Body of pancreas (tissue), 4 donors: ENCODE measurements around the gene AHSP. TPM values are rescaled to one million over a fixed set of nuclear protein-coding genes. Genes with fewer than 3 reads are reported as not detected.

Source experiments
- ATAC-seq: fragments of 150-250 bp; one replicate; pipeline ENCODE4 v1.9.1; 2016
- DNase-seq, 4 donors: peaks; one replicate each; pipeline ENCODE4 v3.0.0-alpha.2; 2019
- H3K27ac ChIP-seq, 4 donors: fragments of 200-600 bp; sonication (generic); 1 replicate in 3 of 4; 2 replicates in 1 of 4; pipeline versions ENCODE4 v1.5.1 to v1.6.1; 2016 to 2019; ENCODE audit warnings: mild to moderate bottlenecking in 1 of 4, mixed read lengths in 1 of 4, moderate library complexity in 1 of 4
- H3K27me3 ChIP-seq, 2 donors: fragments of 200-600 bp; sonication (generic); one replicate each; pipeline ENCODE4 v1.6.0; 2016; ENCODE audit warnings: mild to moderate bottlenecking in 1 of 2
- H3K36me3 ChIP-seq, 2 donors: fragments of 200-600 bp; sonication (generic); replicated peaks in 1 of 2; 2 replicates each; pipeline ENCODE4 v1.5.1; 2016; ENCODE audit warnings: low read depth in 2 of 2; ENCODE audit not compliant: insufficient read depth in 1 of 2
- H3K4me1 ChIP-seq: fragments of 200-600 bp; sonication (generic); one replicate; pipeline ENCODE4 v1.6.0; 2016
- H3K4me3 ChIP-seq, 2 donors: fragments of 200-600 bp; sonication (generic); 1 replicate in 1 of 2; 2 replicates in 1 of 2; pipeline ENCODE4 v1.5.1; 2016 to 2019
- H3K9me3 ChIP-seq, 3 donors: fragments of 200-600 bp; sonication (generic); 1 replicate in 2 of 3; 2 replicates in 1 of 3; pipeline ENCODE4 v1.5.1; 2016
- POLR2A ChIP-seq, 3 donors: fragments of 450-650 bp; IDR thresholded peaks; one replicate each; pipeline ENCODE4 v1.6.1; 2016; ENCODE audit warnings: antibody characterized with exemption in 3 of 3, mild to moderate bottlenecking in 2 of 3
- WGBS, 2 donors: methylation state at CpG; one replicate each; pipeline ENCODE4 v1.1.5; 2017; 5-methylcytosine and 5-hydroxymethylcytosine counted together
- intact Hi-C: fragments of 100-400 bp; cut with DNase I; formaldehyde crosslinking; loops from one replicate; pipeline ENCODE4 v1.15.1; 2023
- total RNA-seq, 2 donors: library from RNA; depleted of rRNA; stranded (reverse); fragments of >200 nt; gene quantifications; one replicate each; pipeline ENCODE4 v1.1.0, GENCODE V29; 2016
- TF ChIP-seq, protein P1 (sequence below), 7 experiments: fragments of 450-650 bp in 4 of 7; fragments of 200-600 bp in 3 of 7; sonication (generic) in 3 of 7; IDR thresholded peaks; one replicate each; pipeline ENCODE4 v1.5.1; 2016 to 2019; ENCODE audit warnings: antibody characterized with exemption in 7 of 7

The AHSP gene
- total RNA-seq, 2 donors from 2014 or later = not detected

DNA sequence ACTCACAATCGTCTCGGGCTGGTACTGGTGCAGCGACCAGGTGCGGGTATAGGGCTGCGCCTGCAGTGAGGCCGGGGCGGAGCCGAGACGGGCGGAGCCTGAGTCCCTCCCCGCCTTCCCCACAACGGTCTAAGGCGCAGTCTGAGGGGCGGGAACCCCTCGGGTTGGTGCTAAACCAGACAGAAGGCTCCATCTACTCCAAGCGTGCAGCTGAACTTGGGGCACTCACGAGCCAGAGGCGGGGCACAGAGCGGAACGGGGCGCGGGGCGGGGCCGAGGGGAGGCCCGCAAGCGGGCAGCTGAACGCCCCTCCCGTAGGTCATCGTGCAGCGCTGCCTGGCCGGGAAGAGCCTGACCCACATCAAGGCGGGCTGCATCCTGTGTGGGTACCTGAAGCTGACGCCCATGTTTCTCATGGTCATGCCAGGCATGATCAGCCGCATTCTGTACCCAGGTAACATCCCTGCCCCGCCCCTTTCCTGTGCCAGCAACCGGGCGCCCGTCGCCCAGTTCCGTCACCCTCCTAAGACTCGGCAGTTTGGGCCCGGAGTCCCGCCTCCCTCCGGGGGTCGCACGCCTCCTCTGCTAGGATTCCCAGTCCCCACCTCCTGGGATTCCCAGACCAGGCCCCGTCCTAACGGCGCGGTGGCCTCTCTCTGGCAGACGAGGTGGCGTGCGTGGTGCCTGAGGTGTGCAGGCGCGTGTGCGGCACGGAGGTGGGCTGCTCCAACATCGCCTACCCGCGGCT lies 39.8 kb upstream of the AHSP start:
- Histone ChIP-seq H3K27me3 (no peaks in the 10 kb centered on the region), H3K4me1 (peaks cover 28% of the 10 kb centered on the region), H3K27ac (peak overlapping the region in 1 of 4 donors; percentile 34), H3K36me3 (peaks cover 2 to 3% of the 10 kb centered on the region in 2 donors), H3K4me3 (peak overlapping the region in 1 of 2 donors; percentile 58), H3K9me3 (no peaks in the 10 kb centered on the region)
- 1% methylated on average over 57 of the region's 60 CpGs; no CpG with 5 or more reads in 1 of the 2 donors for WGBS, 2 donors
- DNase-seq = peak; percentile 55 to 73 (median 66)
- intact Hi-C loops = no loop called here
- TF ChIP-seq POLR2A (IDR thresholded peaks at IDR 0.05) = no peak
- TF ChIP-seq, protein P1, sequence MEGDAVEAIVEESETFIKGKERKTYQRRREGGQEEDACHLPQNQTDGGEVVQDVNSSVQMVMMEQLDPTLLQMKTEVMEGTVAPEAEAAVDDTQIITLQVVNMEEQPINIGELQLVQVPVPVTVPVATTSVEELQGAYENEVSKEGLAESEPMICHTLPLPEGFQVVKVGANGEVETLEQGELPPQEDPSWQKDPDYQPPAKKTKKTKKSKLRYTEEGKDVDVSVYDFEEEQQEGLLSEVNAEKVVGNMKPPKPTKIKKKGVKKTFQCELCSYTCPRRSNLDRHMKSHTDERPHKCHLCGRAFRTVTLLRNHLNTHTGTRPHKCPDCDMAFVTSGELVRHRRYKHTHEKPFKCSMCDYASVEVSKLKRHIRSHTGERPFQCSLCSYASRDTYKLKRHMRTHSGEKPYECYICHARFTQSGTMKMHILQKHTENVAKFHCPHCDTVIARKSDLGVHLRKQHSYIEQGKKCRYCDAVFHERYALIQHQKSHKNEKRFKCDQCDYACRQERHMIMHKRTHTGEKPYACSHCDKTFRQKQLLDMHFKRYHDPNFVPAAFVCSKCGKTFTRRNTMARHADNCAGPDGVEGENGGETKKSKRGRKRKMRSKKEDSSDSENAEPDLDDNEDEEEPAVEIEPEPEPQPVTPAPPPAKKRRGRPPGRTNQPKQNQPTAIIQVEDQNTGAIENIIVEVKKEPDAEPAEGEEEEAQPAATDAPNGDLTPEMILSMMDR (IDR thresholded peaks at IDR 0.05) = no peak
- peak; percentile 76 for ATAC-seq

DNA sequence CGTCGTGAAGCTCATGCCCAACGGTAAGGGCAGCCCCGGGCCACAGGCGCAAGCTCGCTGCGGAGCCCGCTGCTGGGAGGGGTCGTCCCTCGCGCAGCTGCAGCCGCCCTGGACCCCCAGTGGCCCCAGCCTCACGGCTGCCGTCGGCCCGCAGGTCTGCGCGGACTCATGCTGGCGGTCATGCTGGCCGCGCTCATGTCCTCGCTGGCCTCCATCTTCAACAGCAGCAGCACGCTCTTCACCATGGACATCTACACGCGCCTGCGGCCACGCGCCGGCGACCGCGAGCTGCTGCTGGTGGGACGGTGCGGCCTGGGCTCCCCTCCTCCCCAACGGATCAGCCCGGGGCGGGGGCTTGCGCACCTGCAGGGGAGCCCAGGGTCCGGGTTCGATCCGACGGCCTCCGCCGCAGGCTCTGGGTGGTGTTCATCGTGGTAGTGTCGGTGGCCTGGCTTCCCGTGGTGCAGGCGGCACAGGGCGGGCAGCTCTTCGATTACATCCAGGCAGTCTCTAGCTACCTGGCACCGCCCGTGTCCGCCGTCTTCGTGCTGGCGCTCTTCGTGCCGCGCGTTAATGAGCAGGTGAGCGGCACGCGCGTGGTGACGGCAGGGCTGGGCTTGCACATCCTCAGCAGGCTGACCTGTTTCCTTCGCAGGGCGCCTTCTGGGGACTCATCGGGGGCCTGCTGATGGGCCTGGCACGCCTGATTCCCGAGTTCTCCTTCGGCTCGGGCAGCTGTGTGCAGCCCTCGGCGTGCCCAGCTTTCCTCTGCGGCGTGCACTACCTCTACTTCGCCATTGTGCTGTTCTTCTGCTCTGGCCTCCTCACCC lies 39.0 kb upstream of the AHSP start:
- TF ChIP-seq, protein P1 (IDR thresholded peaks at IDR 0.05) = no peak
- TF ChIP-seq POLR2A (IDR thresholded peaks at IDR 0.05) = no peak
- intact Hi-C loops = no loop called here
- peaks cover 4 to 5% of the 10 kb centered on the region in 2 donors for H3K36me3 ChIP-seq
- 36 to 79% methylated on average over 12 to 74 of the region's 77 CpGs for WGBS, 2 donors
- H3K4me3 ChIP-seq = no peak overlapping the region
- DNase-seq (peak in 1 of 4 donors; percentile 25), ATAC-seq (no peak)
- peaks cover 28% of the 10 kb centered on the region for H3K4me1 ChIP-seq
- H3K27me3 ChIP-seq = no peaks in the 10 kb centered on the region
- H3K9me3 ChIP-seq = no peaks in the 10 kb centered on the region
- no peak overlapping the region for H3K27ac ChIP-seq

DNA sequence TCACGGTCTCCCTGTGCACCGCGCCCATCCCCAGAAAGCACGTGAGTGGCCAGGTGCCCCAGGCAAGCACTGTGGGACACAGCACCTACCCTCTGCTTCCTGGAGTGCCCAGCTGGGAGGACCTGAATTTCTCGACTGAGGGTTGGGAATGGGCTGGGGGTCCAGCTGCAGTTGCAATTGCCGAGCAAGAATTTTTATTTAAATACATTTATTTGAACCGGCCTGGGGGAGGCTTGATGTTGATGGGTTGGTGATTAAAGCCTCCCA lies 38.5 kb upstream of the AHSP start:
- no peak overlapping the region for H3K4me3 ChIP-seq
- WGBS, 2 donors = 71 to 79% methylated on average over 7 of the region's 7 CpGs
- no peak for ATAC-seq
- no peaks in the 10 kb centered on the region for H3K27me3 ChIP-seq
- H3K27ac ChIP-seq = no peak overlapping the region
- intact Hi-C loops = no loop called here
- peaks cover 4 to 5% of the 10 kb centered on the region in 2 donors for H3K36me3 ChIP-seq
- peaks cover 28% of the 10 kb centered on the region for H3K4me1 ChIP-seq
- no peak for DNase-seq
- TF ChIP-seq, protein P1 (IDR thresholded peaks at IDR 0.05) = no peak
- no peak for TF ChIP-seq POLR2A (IDR thresholded peaks at IDR 0.05)
- H3K9me3 ChIP-seq = no peaks in the 10 kb centered on the region

DNA sequence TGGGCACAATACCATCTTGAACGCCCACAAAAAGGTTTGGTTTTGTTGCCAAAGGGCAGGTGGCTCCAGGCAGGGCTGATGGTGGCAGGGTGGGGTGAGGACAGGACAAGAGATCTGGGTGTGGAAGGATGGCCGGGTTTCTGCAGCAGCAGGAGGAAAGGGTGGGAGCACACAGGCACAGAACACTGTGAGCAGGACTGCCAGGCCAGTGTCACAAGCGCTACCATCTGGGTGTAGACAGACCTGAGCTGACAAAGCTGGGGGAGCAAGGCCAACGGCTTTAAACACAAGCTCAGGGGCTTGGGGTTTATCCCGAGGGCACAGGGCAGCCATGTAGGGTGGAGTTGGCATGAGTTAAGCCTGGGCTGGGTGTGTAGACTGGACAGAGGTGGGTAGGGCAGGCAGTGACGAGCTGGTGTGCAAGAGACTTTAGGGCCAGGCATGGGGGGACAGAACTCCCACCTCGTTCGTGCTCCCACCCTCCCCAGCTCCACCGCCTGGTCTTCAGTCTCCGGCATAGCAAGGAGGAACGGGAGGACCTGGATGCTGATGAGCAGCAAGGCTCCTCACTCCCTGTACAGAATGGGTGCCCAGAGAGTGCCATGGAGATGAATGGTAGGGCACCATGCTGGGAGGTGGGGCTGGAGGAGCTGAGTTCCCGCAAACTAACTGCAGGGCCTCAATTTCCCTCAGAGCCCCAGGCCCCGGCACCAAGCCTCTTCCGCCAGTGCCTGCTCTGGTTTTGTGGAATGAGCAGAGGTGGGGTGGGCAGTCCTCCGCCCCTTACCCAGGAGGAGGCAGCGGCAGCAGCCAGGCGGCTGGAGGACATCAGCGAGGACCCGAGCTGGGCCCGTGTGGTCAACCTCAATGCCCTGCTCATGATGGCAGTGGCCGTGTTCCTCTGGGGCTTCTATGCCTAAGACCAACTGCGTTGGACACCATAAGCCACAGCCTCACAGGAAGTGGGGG lies 37.8 kb upstream of the AHSP start:
- TF ChIP-seq, protein P1 (IDR thresholded peaks at IDR 0.05) = no peak
- no peak for TF ChIP-seq POLR2A (IDR thresholded peaks at IDR 0.05)
- Histone ChIP-seq H3K27me3 (no peaks in the 10 kb centered on the region), H3K4me3 (no peak overlapping the region), H3K4me1 (peaks cover 26% of the 10 kb centered on the region), H3K36me3 (peaks cover 4 to 5% of the 10 kb centered on the region in 2 donors), H3K27ac (no peak overlapping the region), H3K9me3 (no peaks in the 10 kb centered on the region)
- DNase-seq = no peak
- WGBS, 2 donors = 85% methylated on average over 13 to 20 of the region's 22 CpGs
- no peak for ATAC-seq
- intact Hi-C loops = loop anchor here (10.0 kb wide), 1 partner anchor 215 kb away; no protein-coding TSS in a partner anchor
